SK-N-SH (cell line): Measurements from ENCODE around the gene DCBLD1.

Experiments
- CTCF ChIP-seq: fragments of 200-600 bp; sonication (generic); IDR thresholded peaks from 2 replicates; pipeline ENCODE4 v1.6.1; 2017; ENCODE audit warnings: antibody characterized with exemption, mild to moderate bottlenecking, moderate library complexity
- EP300 ChIP-seq, 2 experiments: IDR thresholded peaks; 2 replicates each; pipeline versions ENCODE4 v1.4.0 to v1.6.1; 2012; ENCODE audit warnings: borderline replicate concordance in 1 of 2, low read depth in 1 of 2, low read length in 1 of 2
- FOSL2 ChIP-seq: IDR thresholded peaks from 2 replicates; pipeline ENCODE4 v1.4.0; 2012; ENCODE audit warnings: low read depth, mild to moderate bottlenecking, moderate library complexity, borderline replicate concordance
- MAX ChIP-seq: IDR thresholded peaks from 2 replicates; pipeline ENCODE4 v1.4.0; 2012; ENCODE audit warnings: low read depth
- MXI1 ChIP-seq: IDR thresholded peaks from 2 replicates; pipeline ENCODE4 v1.6.1; 2012; ENCODE audit warnings: mild to moderate bottlenecking, low read depth, low read length, improper control_type of control experiment
- TAF1 ChIP-seq: IDR thresholded peaks from 2 replicates; pipeline ENCODE4 v1.6.1; 2012; ENCODE audit warnings: low read depth, mild to moderate bottlenecking, low read length, moderate library complexity, borderline replicate concordance
- USF2 ChIP-seq: fragments of 150-350 bp; IDR thresholded peaks from 2 replicates; pipeline ENCODE4 v1.6.1; 2017; ENCODE audit warnings: antibody characterized with exemption, low read length, low read depth, borderline replicate concordance
- TF ChIP-seq, protein P1 (sequence below): IDR thresholded peaks from 2 replicates; pipeline ENCODE4 v1.6.1; 2012; ENCODE audit warnings: mild to moderate bottlenecking, low read depth, low read length, moderate library complexity

- TF ChIP-seq MXI1 = no peak
- TF ChIP-seq USF2 = no peak
- TF ChIP-seq CTCF = no peak
- TF ChIP-seq, protein P1, sequence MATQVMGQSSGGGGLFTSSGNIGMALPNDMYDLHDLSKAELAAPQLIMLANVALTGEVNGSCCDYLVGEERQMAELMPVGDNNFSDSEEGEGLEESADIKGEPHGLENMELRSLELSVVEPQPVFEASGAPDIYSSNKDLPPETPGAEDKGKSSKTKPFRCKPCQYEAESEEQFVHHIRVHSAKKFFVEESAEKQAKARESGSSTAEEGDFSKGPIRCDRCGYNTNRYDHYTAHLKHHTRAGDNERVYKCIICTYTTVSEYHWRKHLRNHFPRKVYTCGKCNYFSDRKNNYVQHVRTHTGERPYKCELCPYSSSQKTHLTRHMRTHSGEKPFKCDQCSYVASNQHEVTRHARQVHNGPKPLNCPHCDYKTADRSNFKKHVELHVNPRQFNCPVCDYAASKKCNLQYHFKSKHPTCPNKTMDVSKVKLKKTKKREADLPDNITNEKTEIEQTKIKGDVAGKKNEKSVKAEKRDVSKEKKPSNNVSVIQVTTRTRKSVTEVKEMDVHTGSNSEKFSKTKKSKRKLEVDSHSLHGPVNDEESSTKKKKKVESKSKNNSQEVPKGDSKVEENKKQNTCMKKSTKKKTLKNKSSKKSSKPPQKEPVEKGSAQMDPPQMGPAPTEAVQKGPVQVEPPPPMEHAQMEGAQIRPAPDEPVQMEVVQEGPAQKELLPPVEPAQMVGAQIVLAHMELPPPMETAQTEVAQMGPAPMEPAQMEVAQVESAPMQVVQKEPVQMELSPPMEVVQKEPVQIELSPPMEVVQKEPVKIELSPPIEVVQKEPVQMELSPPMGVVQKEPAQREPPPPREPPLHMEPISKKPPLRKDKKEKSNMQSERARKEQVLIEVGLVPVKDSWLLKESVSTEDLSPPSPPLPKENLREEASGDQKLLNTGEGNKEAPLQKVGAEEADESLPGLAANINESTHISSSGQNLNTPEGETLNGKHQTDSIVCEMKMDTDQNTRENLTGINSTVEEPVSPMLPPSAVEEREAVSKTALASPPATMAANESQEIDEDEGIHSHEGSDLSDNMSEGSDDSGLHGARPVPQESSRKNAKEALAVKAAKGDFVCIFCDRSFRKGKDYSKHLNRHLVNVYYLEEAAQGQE = 0 out of 2 replicates have a peak, but pooled peaks have one; percentile 20
- no peak for TF ChIP-seq TAF1
- peak; percentile 66; the same call in 1 of the 2 replicates for TF ChIP-seq MAX
- TF ChIP-seq FOSL2 = peak; percentile 87
- TF ChIP-seq EP300 (IDR thresholded peaks at IDR 0.05; ENCODE audit: borderline replicate concordance in 1 of 2, low read depth in 1 of 2, low read length in 1 of 2) = peak; percentile 60 to 87
Observed at GRCh38 chr6:117545161-117545595, 62.7 kb downstream of the DCBLD1 start.
